ENCODE results near the gene NAA35. TPM values are rescaled to one million over a fixed set of nuclear protein-coding genes. Genes with fewer than 3 reads are reported as not detected.

The NAA35 gene
- polyA plus RNA-seq, 2 of the 4 experiments (the other 2 are of a cell fraction) = 24.9 to 42.4 TPM

DNA sequence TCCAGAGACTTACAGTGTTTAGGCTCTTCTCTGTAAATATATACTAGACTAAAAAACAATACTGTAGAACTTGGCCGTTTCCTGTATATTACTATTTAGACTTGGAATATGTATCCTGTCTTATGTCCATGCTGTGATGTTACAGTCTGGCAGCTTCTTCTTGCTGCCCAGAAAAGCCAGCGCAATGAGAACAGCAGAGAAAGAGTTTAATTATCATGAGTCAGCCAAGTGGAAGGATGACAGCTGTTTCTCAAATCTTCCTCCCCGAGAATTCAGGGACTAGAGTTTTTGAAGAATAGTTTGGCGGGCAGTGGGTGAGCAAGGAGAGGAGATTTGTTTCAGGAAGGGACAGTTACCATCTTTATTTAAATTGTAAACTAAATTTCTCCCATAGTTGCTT, 37.5 kb downstream of the NAA35 start:
- WGBS (ENCODE audit: missing lambda C conversion rate) = 86% methylated on average over 4 of the region's 4 CpGs
- Histone ChIP-seq H3K4me3 (no peak overlapping the region), H3K4me2 (no peak overlapping the region), H3K9me3 (no peaks in the 10 kb centered on the region), H3K4me1 (no peaks in the 10 kb centered on the region), H3K27ac (no peak overlapping the region)
- no peak for TF ChIP-seq HEYL (CRISPR knock-in tag; IDR thresholded peaks at IDR 0.05)
- TF ChIP-seq, protein P1, sequence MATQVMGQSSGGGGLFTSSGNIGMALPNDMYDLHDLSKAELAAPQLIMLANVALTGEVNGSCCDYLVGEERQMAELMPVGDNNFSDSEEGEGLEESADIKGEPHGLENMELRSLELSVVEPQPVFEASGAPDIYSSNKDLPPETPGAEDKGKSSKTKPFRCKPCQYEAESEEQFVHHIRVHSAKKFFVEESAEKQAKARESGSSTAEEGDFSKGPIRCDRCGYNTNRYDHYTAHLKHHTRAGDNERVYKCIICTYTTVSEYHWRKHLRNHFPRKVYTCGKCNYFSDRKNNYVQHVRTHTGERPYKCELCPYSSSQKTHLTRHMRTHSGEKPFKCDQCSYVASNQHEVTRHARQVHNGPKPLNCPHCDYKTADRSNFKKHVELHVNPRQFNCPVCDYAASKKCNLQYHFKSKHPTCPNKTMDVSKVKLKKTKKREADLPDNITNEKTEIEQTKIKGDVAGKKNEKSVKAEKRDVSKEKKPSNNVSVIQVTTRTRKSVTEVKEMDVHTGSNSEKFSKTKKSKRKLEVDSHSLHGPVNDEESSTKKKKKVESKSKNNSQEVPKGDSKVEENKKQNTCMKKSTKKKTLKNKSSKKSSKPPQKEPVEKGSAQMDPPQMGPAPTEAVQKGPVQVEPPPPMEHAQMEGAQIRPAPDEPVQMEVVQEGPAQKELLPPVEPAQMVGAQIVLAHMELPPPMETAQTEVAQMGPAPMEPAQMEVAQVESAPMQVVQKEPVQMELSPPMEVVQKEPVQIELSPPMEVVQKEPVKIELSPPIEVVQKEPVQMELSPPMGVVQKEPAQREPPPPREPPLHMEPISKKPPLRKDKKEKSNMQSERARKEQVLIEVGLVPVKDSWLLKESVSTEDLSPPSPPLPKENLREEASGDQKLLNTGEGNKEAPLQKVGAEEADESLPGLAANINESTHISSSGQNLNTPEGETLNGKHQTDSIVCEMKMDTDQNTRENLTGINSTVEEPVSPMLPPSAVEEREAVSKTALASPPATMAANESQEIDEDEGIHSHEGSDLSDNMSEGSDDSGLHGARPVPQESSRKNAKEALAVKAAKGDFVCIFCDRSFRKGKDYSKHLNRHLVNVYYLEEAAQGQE (IDR thresholded peaks at IDR 0.05) = no peak
- no peak for TF ChIP-seq CBX8 (IDR thresholded peaks at IDR 0.05)
- no peak for TF ChIP-seq GATA3 (IDR thresholded peaks at IDR 0.05; ENCODE audit: borderline replicate concordance)
- TF ChIP-seq, protein P2, sequence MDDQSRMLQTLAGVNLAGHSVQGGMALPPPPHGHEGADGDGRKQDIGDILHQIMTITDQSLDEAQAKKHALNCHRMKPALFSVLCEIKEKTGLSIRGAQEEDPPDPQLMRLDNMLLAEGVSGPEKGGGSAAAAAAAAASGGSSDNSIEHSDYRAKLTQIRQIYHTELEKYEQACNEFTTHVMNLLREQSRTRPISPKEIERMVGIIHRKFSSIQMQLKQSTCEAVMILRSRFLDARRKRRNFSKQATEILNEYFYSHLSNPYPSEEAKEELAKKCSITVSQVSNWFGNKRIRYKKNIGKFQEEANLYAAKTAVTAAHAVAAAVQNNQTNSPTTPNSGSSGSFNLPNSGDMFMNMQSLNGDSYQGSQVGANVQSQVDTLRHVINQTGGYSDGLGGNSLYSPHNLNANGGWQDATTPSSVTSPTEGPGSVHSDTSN (IDR thresholded peaks at IDR 0.05) = no peak
- no peak for TF ChIP-seq MYC (IDR thresholded peaks at IDR 0.05; ENCODE audit: borderline replicate concordance, low read length)
- TF ChIP-seq SREBF2 (IDR thresholded peaks at IDR 0.05) = no peak
- TF ChIP-seq, protein P3, sequence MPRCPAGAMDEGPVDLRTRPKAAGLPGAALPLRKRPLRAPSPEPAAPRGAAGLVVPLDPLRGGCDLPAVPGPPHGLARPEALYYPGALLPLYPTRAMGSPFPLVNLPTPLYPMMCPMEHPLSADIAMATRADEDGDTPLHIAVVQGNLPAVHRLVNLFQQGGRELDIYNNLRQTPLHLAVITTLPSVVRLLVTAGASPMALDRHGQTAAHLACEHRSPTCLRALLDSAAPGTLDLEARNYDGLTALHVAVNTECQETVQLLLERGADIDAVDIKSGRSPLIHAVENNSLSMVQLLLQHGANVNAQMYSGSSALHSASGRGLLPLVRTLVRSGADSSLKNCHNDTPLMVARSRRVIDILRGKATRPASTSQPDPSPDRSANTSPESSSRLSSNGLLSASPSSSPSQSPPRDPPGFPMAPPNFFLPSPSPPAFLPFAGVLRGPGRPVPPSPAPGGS (IDR thresholded peaks at IDR 0.05) = no peak
- TF ChIP-seq PHF8 (IDR thresholded peaks at IDR 0.05; ENCODE audit: borderline replicate concordance, low read depth) = no peak
- TF ChIP-seq FOSB (CRISPR knock-in tag; IDR thresholded peaks at IDR 0.05) = no peak
- TF ChIP-seq SMC3 (IDR thresholded peaks at IDR 0.05) = no peak
- TF ChIP-seq KDM5A (IDR thresholded peaks at IDR 0.05) = no peak
- TF ChIP-seq ZFP36 (IDR thresholded peaks at IDR 0.05; ENCODE audit: borderline replicate concordance, partially characterized antibody) = no peak
- ATAC-seq (no peak), DNase-seq (ENCODE audit: low read depth in 1 of 2, low spot score in 1 of 2) (no peak), FAIRE-seq (no peak)
- POLR2A ChIA-PET = no interaction called here
- CTCF ChIA-PET = interaction anchor here (1.3 kb wide), 1 partner anchor 20 kb away, joined by 3 read pairs; no protein-coding TSS in a partner anchor

DNA sequence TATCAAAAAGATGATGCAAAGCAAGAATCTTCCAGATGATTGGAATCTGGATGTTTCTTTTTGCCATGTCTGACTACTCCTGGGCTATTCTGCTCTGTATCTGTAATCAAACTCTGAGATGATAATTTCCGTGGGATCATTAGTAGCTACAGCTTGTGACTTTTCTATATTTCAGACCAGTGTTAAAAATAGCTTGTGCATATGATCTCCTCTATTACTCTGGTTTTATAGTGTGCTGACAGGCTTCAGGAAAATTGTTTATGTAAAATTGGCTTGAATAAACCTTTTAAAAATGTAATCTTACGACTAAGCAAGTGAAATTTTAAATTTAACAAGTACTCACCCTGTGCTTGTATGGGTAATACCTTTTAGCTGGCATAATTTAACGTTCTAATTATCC, 40.4 kb downstream of the NAA35 start:
- no peak overlapping the region for H3K27ac ChIP-seq
- no peak for TF ChIP-seq JUN (IDR thresholded peaks at IDR 0.05)
- no peak for TF ChIP-seq EHF (CRISPR knock-in tag; IDR thresholded peaks at IDR 0.05)
- TF ChIP-seq, protein P4, sequence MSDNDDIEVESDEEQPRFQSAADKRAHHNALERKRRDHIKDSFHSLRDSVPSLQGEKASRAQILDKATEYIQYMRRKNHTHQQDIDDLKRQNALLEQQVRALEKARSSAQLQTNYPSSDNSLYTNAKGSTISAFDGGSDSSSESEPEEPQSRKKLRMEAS (IDR thresholded peaks at IDR 0.05) = no peak
- TF ChIP-seq, protein P3 (IDR thresholded peaks at IDR 0.05) = no peak
- TF ChIP-seq ESRRA (IDR thresholded peaks at IDR 0.05; ENCODE audit: borderline replicate concordance, low read length) = no peak
- no peak for TF ChIP-seq NR3C1 (IDR thresholded peaks at IDR 0.05)
- TF ChIP-seq HOXA7 (CRISPR knock-in tag; IDR thresholded peaks at IDR 0.05) = no peak
- H3K4me1 ChIP-seq = no peaks in the 10 kb centered on the region
- WGBS (ENCODE audit: missing lambda C conversion rate) = 86% methylated on average over 3 of the region's 3 CpGs
- no peaks in the 10 kb centered on the region for H3K9me3 ChIP-seq
- DNase-seq (ENCODE audit: low read depth in 1 of 2, low spot score in 1 of 2) (no peak), FAIRE-seq (no peak), ATAC-seq (no peak)
- no peak overlapping the region for H3K4me2 ChIP-seq
- CTCF ChIA-PET = no interaction called here
- no peak overlapping the region for H3K4me3 ChIP-seq
- POLR2A ChIA-PET = no interaction called here
